Vagina (tissue), 2 donors: Measurements from ENCODE around the gene ERC2. TPM values are rescaled to one million over a fixed set of nuclear protein-coding genes. Genes with fewer than 3 reads are reported as not detected.
A peak's percentile ranks its signal among the peaks of the same experiment; 100 is the strongest.

Experiments
- DNase-seq, 2 donors: peaks; one replicate each; pipeline ENCODE4 v3.0.0-alpha.2; 2017; ENCODE audit errors: extremely low spot score in 2 of 2
- H3K27ac ChIP-seq: fragments of 200-600 bp; sonication (generic); one replicate; pipeline ENCODE4 v1.5.1; 2019
- H3K27me3 ChIP-seq: fragments of 200-600 bp; sonication (generic); one replicate; pipeline ENCODE4 v1.5.1; 2019
- H3K36me3 ChIP-seq, 2 donors: fragments of 200-600 bp; sonication (generic); one replicate each; pipeline ENCODE4 v1.5.1; 2017 to 2019
- H3K4me1 ChIP-seq: fragments of 200-600 bp; sonication (generic); one replicate; pipeline ENCODE4 v1.5.1; 2019
- H3K4me3 ChIP-seq, 2 donors: fragments of 200-600 bp; sonication (generic); 1 replicate in 1 of 2; 2 replicates in 1 of 2; pipeline ENCODE4 v1.5.1; 2016 to 2019
- H3K9me3 ChIP-seq: fragments of 200-600 bp; sonication (generic); one replicate; pipeline ENCODE4 v1.5.1; 2019
- POLR2A ChIP-seq, 2 donors: fragments of 450-650 bp; IDR thresholded peaks; one replicate each; pipeline ENCODE4 v1.6.1; 2017; ENCODE audit warnings: antibody characterized with exemption in 2 of 2, mild to moderate bottlenecking in 2 of 2, moderate library complexity in 2 of 2
- POLR2AphosphoS5 ChIP-seq, 2 donors: sonication (generic); formaldehyde crosslinking; IDR thresholded peaks; one replicate each; pipeline ENCODE4 v1.9.0; 2017; ENCODE audit warnings: antibody characterized with exemption in 2 of 2, mild to moderate bottlenecking in 2 of 2, low read depth in 1 of 2; ENCODE audit not compliant: insufficient read depth in 1 of 2
- intact Hi-C: fragments of 100-400 bp; cut with DNase I; formaldehyde crosslinking; loops from one replicate; pipeline ENCODE4 v1.15.1; 2023
- total RNA-seq: library from RNA; depleted of rRNA; stranded (reverse); fragments of >200 nt; gene quantifications from one replicate; pipeline ENCODE4 v1.2.3, GENCODE V29; 2016
- TF ChIP-seq, protein P1 (sequence below), 3 experiments: fragments of 450-650 bp in 2 of 3; fragments of 200-600 bp in 1 of 3; sonication (generic) in 1 of 3; IDR thresholded peaks; one replicate each; pipeline ENCODE4 v1.5.1; 2017 to 2019; ENCODE audit warnings: antibody characterized with exemption in 3 of 3, mild to moderate bottlenecking in 2 of 3, moderate library complexity in 2 of 3

The ERC2 gene
- total RNA-seq, 1 donor from 2014 or later = 1.2 TPM

DNA sequence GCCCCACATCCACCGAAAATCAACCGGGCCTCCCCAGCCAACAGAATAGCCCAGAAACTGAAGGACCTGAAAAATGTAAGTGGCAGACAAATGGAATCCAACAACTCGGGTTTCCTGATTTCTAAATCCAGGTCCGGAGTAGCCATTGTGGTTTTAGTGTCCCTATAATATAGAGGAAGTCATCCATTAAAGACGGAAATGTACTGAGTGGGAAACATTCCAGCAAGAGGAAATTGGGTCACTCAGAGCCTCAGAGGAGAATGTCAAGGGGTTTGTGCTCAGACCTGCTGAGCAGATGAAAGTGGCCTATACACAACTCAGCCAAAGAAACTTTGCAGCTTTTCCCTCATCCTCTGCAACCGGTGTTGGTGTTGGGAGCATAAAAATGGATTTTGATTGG, 366.7 kb downstream of the ERC2 start:
- DNase-seq = no peak
- TF ChIP-seq POLR2A (IDR thresholded peaks at IDR 0.05) (no peak), POLR2AphosphoS5 (IDR thresholded peaks at IDR 0.05; ENCODE audit: insufficient read depth in 1 of 2, low read depth in 1 of 2) (no peak)
- TF ChIP-seq, protein P1, sequence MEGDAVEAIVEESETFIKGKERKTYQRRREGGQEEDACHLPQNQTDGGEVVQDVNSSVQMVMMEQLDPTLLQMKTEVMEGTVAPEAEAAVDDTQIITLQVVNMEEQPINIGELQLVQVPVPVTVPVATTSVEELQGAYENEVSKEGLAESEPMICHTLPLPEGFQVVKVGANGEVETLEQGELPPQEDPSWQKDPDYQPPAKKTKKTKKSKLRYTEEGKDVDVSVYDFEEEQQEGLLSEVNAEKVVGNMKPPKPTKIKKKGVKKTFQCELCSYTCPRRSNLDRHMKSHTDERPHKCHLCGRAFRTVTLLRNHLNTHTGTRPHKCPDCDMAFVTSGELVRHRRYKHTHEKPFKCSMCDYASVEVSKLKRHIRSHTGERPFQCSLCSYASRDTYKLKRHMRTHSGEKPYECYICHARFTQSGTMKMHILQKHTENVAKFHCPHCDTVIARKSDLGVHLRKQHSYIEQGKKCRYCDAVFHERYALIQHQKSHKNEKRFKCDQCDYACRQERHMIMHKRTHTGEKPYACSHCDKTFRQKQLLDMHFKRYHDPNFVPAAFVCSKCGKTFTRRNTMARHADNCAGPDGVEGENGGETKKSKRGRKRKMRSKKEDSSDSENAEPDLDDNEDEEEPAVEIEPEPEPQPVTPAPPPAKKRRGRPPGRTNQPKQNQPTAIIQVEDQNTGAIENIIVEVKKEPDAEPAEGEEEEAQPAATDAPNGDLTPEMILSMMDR (IDR thresholded peaks at IDR 0.05) = no peak

GRCh38 chr3:56096999-56097398, 371.3 kb downstream of the ERC2 start:
- no peak overlapping the region for H3K27ac ChIP-seq
- H3K4me1 ChIP-seq = no peaks in the 10 kb centered on the region
- no peak for DNase-seq
- H3K4me3 ChIP-seq = no peak overlapping the region
- TF ChIP-seq, protein P1 (IDR thresholded peaks at IDR 0.05) = no peak
- TF ChIP-seq POLR2A (IDR thresholded peaks at IDR 0.05) = no peak
- TF ChIP-seq POLR2AphosphoS5 (IDR thresholded peaks at IDR 0.05; ENCODE audit: insufficient read depth in 1 of 2, low read depth in 1 of 2) = peak in 1 of 2 donors; percentile 14
- intact Hi-C loops = no loop called here
- H3K9me3 ChIP-seq = no peaks in the 10 kb centered on the region
- H3K27me3 ChIP-seq = no peaks in the 10 kb centered on the region
- no peaks in the 10 kb centered on the region for H3K36me3 ChIP-seq

More for the DNA sequence above, 366.7 kb downstream of the ERC2 start:
- intact Hi-C loops = no loop called here
- no peaks in the 10 kb centered on the region for H3K27me3 ChIP-seq
- H3K4me3 ChIP-seq = no peak overlapping the region
- H3K27ac ChIP-seq = no peak overlapping the region
- H3K9me3 ChIP-seq = no peaks in the 10 kb centered on the region
- H3K4me1 ChIP-seq = peaks cover 4% of the 10 kb centered on the region
- no peaks in the 10 kb centered on the region for H3K36me3 ChIP-seq

GRCh38 chr3:56094170-56094569, 374.1 kb downstream of the ERC2 start:
- Histone ChIP-seq H3K4me3 (no peak overlapping the region), H3K4me1 (no peaks in the 10 kb centered on the region), H3K27ac (no peak overlapping the region), H3K36me3 (no peaks in the 10 kb centered on the region), H3K27me3 (no peaks in the 10 kb centered on the region), H3K9me3 (no peaks in the 10 kb centered on the region)
- DNase-seq = no peak
- TF ChIP-seq POLR2AphosphoS5 (IDR thresholded peaks at IDR 0.05; ENCODE audit: insufficient read depth in 1 of 2, low read depth in 1 of 2) = no peak
- TF ChIP-seq, protein P1 (IDR thresholded peaks at IDR 0.05) = no peak
- TF ChIP-seq POLR2A (IDR thresholded peaks at IDR 0.05) = no peak
- intact Hi-C loops = no loop called here

- Histone ChIP-seq H3K36me3 (no peaks in the 10 kb centered on the region), H3K27ac (no peak overlapping the region), H3K4me3 (no peak overlapping the region), H3K9me3 (no peaks in the 10 kb centered on the region), H3K27me3 (no peaks in the 10 kb centered on the region), H3K4me1 (no peaks in the 10 kb centered on the region)
- intact Hi-C loops = no loop called here
- no peak for DNase-seq
- TF ChIP-seq POLR2A (IDR thresholded peaks at IDR 0.05) = no peak
- TF ChIP-seq, protein P1 (IDR thresholded peaks at IDR 0.05) = no peak
- TF ChIP-seq POLR2AphosphoS5 (IDR thresholded peaks at IDR 0.05; ENCODE audit: insufficient read depth in 1 of 2, low read depth in 1 of 2) = no peak
These were observed 378.5 kb downstream of the ERC2 start for GRCh38 chr3:56089739-56090138.

DNA sequence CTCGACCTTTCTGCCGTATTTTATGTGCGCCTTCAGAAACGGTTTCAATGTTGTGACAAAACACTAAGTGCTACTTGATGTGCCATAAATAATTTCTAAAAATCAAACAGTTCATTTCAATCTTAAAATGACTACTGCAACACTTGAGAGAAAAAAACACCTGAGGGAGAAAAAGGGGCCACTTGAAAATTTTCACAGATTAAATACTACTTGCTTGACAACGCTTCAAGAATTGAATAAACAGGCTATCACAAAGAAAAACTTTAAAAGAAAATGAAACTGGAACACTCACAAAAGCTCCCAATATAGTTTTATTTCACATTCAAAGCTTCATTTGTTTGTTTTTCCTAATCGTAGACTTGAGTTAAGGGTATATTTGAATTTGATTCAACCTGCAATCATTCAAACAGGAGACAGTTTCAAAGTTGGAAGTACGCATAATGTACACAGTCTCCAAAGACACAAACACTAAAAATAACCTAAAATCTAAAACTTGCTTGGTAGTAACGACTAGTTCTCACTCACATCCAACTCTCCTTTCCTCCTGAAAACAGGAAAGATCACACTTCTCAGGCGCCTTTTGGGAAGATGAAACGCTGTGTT, 380.7 kb downstream of the ERC2 start:
- no peaks in the 10 kb centered on the region for H3K27me3 ChIP-seq
- no peak overlapping the region for H3K4me3 ChIP-seq
- no peaks in the 10 kb centered on the region for H3K36me3 ChIP-seq
- TF ChIP-seq POLR2AphosphoS5 (IDR thresholded peaks at IDR 0.05; ENCODE audit: insufficient read depth in 1 of 2, low read depth in 1 of 2) = no peak
- no peak for TF ChIP-seq POLR2A (IDR thresholded peaks at IDR 0.05)
- TF ChIP-seq, protein P1 (IDR thresholded peaks at IDR 0.05) = no peak
- intact Hi-C loops = no loop called here
- no peak overlapping the region for H3K27ac ChIP-seq
- DNase-seq = no peak
- H3K4me1 ChIP-seq = no peaks in the 10 kb centered on the region
- H3K9me3 ChIP-seq = no peaks in the 10 kb centered on the region
